Bronchial epithelial cell (primary cell): ENCODE measurements around the gene YPEL4. TPM values are rescaled to one million over a fixed set of nuclear protein-coding genes. Genes with fewer than 3 reads are reported as not detected.

Experiments used
- DNase-seq: peaks from one replicate; pipeline ENCODE4 v3.0.0-alpha.2; 2010; ENCODE audit warnings: low read depth
- FAIRE-seq: peaks from 2 replicates; lab custom pipeline; 2011; peaks lifted over from hg19 to GRCh38; lab: Jason Lieb, UNC
- H3K27me3 ChIP-seq: 2 replicates; pipeline ENCODE4 v1.5.1; 2011; ENCODE audit warnings: low read length; ENCODE audit not compliant: control insufficient read depth, insufficient read depth
- H3K36me3 ChIP-seq: 2 replicates; pipeline ENCODE4 v1.5.1; 2011; ENCODE audit warnings: low read length; ENCODE audit not compliant: control insufficient read depth, insufficient read depth
- H3K4me3 ChIP-seq: 2 replicates; pipeline ENCODE4 v1.5.1; 2011; ENCODE audit warnings: mild to moderate bottlenecking, low read depth, low read length, control low read depth
- CTCF ChIP-seq: IDR thresholded peaks from 2 replicates; pipeline ENCODE4 v1.5.1; 2011; ENCODE audit warnings: mild to moderate bottlenecking, moderate library complexity, low read length, control low read depth, inconsistent platforms; ENCODE audit not compliant: insufficient read depth, severe bottlenecking
- total RNA-seq: library from RNA; depleted of rRNA; stranded (reverse); fragments of >200 nt; gene quantifications from 2 replicates; pipeline ENCODE4 v1.2.1, GENCODE V29; 2014

Gene YPEL4
- total RNA-seq, 1 donor from 2014 or later, result 0.26 TPM

- Histone ChIP-seq H3K4me3 (peak overlapping the region; percentile 7), H3K27me3 (peaks cover 19% of the 10 kb centered on the region), H3K36me3 (no peaks in the 10 kb centered on the region)
- DNase-seq, result no peak
- no peak for FAIRE-seq
- no peak for TF ChIP-seq CTCF
These were observed 644 bp downstream of the YPEL4 start for GRCh38 chr11:57648801-57649735.

DNA sequence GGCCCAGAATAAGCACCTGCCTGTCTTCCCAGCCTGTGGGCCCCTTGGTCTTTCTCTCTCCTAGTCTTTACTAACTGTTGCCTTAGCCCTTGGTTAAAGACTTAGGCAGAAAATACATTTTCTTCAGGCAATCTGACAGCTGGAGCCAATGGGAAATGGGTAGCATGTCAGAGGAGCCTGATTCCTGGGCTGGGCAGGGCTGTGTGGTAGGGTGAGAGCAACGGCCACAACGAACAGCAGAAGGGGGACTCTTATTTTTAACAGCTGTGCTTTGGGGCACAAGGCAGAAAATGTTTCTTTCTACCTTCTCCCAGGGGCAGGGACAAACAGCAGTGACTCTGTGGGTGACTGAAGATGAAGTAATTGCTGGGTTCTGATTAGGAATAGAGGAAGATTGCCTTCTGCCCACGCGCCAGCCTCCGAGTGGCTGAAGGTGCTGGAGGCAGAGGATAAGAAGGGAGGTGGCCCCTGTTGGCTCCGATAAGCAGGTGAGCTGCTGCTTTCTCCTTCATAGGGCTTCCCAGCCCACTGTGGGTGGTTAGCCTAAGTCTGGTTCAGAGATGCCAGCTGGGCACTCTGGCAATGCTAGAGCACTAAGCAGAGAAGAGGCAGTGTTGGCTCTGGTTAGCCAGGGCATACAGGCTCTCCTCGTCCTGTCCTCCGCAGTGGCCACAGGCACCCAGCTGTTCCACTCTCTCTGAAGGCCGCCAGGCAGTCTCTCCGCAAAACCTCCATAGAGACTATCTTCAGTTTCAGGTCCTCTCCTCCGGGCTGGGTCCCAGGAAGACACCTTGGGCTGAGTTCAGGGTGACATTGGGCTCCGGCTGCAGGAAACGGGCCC, 1.5 kb downstream of the YPEL4 start:
- TF ChIP-seq CTCF, result no peak
- no peaks in the 10 kb centered on the region for H3K36me3 ChIP-seq
- FAIRE-seq (no peak), DNase-seq (no peak)
- peaks cover 19% of the 10 kb centered on the region for H3K27me3 ChIP-seq
- H3K4me3 ChIP-seq, result no peak overlapping the region

- Histone ChIP-seq H3K4me3 (no peak overlapping the region), H3K27me3 (peaks cover 19% of the 10 kb centered on the region), H3K36me3 (no peaks in the 10 kb centered on the region)
- FAIRE-seq (no peak), DNase-seq (no peak)
- no peak for TF ChIP-seq CTCF
These were observed 2.3 kb downstream of the YPEL4 start for GRCh38 chr11:57647372-57647771.

- peak; percentile 55 for DNase-seq
- TF ChIP-seq CTCF, result no peak
- Histone ChIP-seq H3K4me3 (peak overlapping the region; percentile 8), H3K27me3 (peaks cover 19% of the 10 kb centered on the region), H3K36me3 (no peaks in the 10 kb centered on the region)
- FAIRE-seq, result no peak
These were observed 2.9 kb downstream of the YPEL4 start for GRCh38 chr11:57646799-57647303.

DNA sequence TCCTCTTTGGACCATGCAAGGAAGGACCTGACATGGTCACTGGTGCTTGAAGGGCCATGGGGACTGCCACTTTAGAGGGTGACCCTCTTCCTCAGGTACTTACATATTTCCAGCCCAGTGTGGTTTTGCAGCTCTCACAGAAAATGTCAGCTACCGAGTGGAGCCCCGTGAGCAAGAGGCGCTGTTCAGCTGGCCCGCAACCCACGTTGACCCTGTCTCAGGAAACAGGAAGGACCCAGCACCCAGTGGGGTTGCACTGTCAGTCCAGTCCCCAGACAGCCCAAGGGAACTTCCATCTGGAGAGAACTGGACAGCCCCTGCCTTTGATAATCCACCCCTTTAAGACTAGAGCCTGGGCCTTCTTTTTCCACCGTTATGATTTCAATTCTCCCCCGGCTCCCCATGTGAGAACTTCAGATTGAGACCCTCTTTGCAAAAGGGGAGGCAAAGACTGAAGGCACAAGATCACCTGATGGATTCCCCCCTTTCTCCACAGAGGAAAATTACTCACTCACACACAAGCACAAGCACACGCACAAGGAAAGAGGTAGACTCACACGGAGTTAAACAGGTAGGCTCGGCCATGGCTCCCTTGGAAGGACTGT, 3.4 kb downstream of the YPEL4 start:
- Histone ChIP-seq H3K27me3 (peaks cover 19% of the 10 kb centered on the region), H3K36me3 (no peaks in the 10 kb centered on the region), H3K4me3 (no peak overlapping the region)
- DNase-seq, result no peak
- no peak for FAIRE-seq
- no peak for TF ChIP-seq CTCF
